Measurements from ENCODE around the gene GLRX5.
"Not testable (repeated sequence)": the region's sequence is repeated elsewhere in the genome, so short reads cannot be mapped to it uniquely, and the experiment has no call there.

GLRX5 gene

GRCh38 chr14:95507701-95508103 is 27.1 kb upstream of the GLRX5 start:
- no peak for TF ChIP-seq CTCF (conservative IDR thresholded peaks at IDR 0.05)
- H3K27ac ChIP-seq = no peak overlapping the region

- no peak for TF ChIP-seq CTCF (conservative IDR thresholded peaks at IDR 0.05)
- no peak overlapping the region for H3K27ac ChIP-seq
These were observed 26.5 kb upstream of the GLRX5 start for GRCh38 chr14:95508377-95508776.

- TF ChIP-seq CTCF (conservative IDR thresholded peaks at IDR 0.05) = no peak
- no peak overlapping the region for H3K27ac ChIP-seq
These were observed 25.4 kb upstream of the GLRX5 start for GRCh38 chr14:95509495-95509894.

- H3K27ac ChIP-seq = not testable (repeated sequence)
These were observed 24.5 kb upstream of the GLRX5 start for GRCh38 chr14:95510344-95510743.

- H3K27ac ChIP-seq = no peak overlapping the region
- TF ChIP-seq CTCF (conservative IDR thresholded peaks at IDR 0.05) = no peak
These were observed 24.0 kb upstream of the GLRX5 start for GRCh38 chr14:95510804-95511203.

GRCh38 chr14:95511687-95512086 is 23.2 kb upstream of the GLRX5 start:
- no peak for TF ChIP-seq CTCF (conservative IDR thresholded peaks at IDR 0.05)
- 0 out of 2 replicates have a peak overlapping the region, but pooled peaks have one; percentile 12 for H3K27ac ChIP-seq

- no peak overlapping the region for H3K27ac ChIP-seq
- no peak for TF ChIP-seq CTCF (conservative IDR thresholded peaks at IDR 0.05)
These were observed 21.6 kb upstream of the GLRX5 start for GRCh38 chr14:95513291-95513690.

- no peak for TF ChIP-seq CTCF (conservative IDR thresholded peaks at IDR 0.05)
- H3K27ac ChIP-seq = no peak overlapping the region
These were observed 20.4 kb upstream of the GLRX5 start for GRCh38 chr14:95514131-95515079.
